NCI-H2227 (cell line): ENCODE results near the gene DCLK2.

Experiments used
- DNase-seq: peaks from one replicate; lab custom pipeline; 2025; ENCODE audit not compliant: unreplicated experiment; lab: John Stamatoyannopoulos, UW

Gene DCLK2

DNA sequence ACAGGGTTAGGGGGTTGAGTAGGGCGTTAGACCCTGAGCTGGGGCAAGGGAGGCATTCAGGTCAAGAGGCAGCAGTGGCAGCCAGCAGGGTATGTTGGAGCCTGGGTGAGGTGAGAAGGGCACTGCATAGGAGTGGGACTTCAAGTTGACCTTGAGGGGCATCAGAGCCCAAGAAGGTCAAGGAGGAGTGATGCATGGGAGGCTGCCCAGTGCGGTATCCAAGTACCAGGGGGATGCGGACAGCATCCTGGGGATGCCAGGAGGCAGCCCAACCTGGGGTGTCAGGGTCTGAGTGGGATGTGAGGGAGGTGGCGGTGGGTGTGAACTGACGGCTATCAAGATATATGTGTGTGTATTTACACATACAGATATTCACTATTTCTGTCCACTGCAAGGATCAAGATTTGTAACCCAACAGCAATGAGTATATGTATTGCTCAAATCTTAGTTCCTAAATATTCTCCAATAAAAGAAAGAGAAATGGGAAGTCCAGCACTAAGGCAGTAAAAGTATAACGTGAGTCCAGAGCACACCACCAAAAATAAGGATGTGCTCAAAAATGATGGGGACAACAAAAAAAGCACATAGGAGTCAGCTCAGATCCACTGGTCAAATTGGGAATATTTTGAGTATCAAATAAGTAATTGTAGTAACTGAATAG lies 9.8 kb upstream of the DCLK2 start:
- no peak for DNase-seq

DNA sequence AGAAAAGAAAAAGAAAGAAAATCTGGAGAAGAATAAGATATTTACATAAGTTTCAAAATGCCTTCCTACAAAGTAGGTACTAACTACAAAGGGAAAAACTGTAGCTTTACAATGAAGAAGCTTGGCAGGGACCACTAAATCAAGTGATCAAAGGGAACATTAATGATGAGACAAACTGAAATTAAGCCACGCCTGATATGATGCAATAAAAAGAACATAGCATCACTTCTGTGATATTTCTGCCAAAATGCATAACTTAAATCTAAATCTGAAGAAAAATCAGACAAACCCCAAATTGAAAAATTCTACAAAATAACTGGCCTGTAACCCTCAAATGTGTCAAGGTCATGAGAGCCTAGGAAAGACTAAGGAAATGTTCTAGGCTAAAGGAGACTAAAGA lies 8.9 kb upstream of the DCLK2 start:
- no peak for DNase-seq

DNA sequence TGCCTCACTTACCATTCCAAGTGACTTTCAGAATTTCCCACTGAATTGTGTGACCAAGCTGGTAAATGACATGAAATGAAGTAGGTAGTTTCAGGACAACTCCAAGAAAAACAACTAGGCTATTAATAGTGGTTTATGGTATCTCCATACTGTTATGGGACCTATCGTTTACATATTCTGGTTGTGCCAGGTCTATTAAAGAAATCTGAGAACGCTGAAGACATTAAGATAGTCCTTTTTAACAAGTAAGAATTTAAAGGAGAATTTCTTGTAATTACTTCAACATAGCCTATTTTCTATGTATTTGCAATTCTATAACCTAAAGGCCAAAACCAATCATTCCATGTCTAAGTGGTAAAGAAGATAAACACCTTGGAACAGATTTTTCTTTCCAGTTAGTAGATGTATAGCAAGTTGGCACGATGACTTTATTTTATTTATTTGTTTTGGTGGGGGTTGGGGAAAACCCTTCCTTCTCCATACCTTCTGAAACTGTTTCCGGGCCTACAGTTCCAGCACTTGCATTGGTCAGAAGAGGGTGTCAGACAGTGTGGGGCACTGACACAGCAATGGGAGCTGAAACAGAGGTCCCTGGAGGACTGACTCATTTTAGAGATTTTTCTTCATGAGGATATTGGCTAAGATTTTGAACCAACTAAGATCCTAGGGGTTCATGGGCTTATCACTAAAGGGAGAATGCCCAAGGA lies 7.6 kb upstream of the DCLK2 start:
- no peak for DNase-seq

DNA sequence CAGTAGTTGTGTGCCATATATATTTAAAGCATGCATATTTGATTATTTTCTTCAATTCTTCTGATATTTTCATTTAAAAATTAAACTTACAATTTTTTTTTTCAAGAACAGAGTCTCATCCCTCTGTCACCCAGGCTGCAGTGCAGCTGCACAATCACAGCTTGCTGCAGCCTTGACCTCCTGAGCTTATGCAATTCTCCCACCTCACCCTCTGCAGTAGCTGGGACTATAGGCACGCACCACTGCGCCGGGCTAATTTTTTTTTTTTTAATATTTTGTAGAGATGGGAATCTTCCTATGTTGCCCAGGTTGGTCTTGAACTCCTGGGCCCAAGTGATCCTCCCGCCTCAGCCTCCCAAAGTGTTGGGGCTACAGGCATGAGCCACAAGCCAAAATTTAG lies 5.8 kb upstream of the DCLK2 start:
- DNase-seq = no peak

DNA sequence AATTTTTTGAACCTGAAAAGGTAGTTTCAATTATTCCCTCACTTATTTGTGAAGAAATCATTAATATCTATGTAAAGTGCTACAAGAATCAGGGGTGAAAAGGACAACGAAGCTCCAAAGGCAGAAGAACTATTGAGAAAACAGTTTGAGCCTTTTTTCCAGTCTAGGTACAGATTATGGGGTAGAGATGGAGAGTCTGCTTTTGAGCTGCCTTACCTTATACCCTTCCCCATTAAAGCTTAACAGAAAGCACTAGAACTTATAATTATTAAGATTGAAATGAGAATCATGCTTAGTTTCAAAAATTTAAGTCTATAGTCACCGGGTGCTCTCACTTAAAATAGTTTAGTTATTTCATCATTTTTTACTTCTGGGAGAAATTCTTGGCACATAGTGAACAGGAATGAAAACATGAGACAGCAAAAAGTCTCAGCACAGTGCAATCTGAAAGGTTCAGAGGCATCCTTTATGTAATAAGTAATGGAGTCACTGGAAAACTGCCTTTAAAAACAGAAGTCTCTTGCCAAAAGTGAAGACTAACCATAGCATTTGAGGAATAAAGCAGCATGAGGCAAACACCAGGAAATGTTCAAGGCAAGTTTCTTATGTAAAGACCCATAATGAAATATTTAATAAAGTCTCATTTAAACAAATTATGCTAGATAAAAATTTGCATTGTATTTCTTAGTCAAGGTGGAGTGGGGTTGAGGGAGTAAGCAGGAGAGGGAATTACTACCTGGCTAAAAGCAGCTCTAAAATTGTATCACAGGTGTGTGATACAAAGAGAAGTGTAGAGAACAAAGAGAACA lies 5.1 kb upstream of the DCLK2 start:
- DNase-seq = no peak

DNA sequence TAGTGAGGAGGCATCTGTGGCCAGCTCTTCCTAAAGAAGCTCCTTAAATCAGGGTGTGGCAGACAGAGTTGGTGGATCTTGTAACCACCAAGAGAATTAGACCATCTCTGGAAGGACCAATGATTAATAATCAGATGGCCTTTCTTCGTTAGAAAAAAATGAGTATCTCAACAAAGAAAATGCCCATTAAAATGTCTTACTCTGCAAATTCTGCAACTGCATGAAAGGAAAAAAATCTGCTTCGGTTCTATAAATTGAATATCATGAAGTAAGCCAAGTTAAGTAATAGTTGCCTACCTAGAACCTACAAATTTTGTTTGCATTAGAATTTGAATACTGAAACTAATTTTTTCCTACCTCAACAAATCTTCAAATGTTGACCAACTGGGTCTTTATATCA lies 4.2 kb upstream of the DCLK2 start:
- DNase-seq = no peak

DNA sequence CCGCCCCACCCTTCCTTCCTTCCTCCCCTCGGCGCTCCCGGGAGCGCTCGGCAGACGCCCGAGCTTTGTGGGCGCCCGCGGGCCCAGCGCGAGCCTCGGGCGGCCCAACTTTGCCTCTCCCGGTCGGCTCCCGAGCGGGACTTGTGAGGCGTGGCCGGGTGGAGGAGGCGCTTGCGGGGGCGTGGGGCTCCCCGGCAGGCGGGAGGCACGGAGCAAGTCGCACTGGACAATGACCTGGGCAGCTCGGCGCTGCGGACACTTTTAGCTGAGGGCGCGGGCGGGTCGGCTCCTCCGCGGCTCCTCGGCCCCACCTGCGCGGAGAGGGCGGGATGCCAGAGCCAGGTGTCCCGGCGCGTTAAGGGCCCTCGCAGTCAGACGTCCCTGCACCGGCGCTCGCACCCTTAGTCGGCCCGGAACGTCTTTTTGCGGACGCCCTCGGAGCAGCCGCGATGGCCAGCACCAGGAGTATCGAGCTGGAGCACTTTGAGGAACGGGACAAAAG lies 385 bp downstream of the DCLK2 start:
- DNase-seq = peak; percentile 56

DNA sequence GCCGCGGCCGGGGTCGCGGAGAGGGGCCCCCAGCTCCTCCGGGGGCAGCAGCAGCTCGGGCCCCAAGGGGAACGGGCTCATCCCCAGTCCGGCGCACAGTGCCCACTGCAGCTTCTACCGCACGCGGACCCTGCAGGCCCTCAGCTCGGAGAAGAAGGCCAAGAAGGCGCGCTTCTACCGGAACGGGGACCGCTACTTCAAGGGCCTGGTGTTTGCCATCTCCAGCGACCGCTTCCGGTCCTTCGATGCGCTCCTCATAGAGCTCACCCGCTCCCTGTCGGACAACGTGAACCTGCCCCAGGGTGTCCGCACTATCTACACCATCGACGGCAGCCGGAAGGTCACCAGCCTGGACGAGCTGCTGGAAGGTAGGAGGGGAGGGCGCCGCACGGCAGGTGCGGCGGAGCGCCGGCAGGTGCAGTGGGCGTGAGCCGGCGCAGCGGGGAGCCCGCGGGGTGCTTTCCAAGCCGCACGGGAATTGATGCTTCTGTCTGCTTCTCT lies 886 bp downstream of the DCLK2 start:
- peak; percentile 40 for DNase-seq

DNA sequence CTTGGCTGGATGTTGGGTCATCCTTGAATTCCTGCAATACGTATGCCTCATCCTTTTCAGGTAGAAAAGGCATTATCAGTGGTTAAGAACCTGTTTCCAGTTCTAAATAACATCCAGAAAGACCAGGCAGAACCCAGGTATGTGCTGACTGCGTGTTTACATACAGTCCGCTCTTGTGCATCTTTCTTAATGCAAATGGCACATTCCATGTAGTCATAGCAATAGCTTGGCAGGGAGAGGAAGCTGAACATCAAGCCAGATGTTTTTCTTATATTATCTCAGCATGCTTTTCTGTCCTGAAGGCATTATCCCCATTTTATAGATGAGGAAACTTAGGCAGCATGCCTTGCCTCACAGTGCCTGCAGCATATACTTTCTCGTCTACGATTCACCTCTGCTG lies 2.1 kb downstream of the DCLK2 start:
- DNase-seq = no peak

DNA sequence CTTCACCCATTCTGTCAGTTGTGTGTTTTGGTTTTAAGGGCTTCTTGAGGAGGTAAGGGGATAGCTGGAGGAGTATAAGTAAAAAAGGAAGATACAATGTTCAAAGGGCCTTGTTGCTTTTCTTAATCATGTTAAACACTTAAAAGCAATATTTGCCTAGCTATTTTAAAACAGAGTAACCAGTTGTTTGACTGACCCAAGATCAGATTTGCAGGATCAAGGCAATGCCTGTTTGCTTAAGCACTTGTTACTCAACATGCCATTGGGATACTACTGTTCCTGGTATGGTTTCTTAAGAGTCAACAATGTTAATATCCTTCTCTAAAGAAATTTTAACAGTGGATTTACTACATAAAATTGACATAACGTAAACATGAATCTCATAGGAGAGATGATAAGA lies 2.6 kb downstream of the DCLK2 start:
- DNase-seq = no peak

DNA sequence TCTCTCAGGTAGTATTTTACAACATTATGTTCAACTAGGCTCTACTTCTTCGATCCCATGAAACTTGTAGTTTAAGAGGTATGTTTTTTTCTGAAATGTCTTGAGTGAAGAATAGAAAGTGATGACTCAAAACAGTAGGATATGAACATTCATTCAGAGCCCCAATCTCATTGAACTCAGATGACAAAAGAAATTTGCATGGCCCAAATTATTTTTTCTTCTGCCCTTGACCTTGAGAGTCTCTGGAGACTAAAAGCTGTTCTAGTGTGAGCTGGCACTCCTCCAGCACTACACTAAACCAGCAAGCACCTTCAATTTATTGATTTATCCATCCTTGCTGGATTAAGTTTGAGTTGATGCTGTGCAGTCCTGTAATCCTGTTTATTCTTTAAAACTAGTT lies 4.0 kb downstream of the DCLK2 start:
- no peak for DNase-seq

DNA sequence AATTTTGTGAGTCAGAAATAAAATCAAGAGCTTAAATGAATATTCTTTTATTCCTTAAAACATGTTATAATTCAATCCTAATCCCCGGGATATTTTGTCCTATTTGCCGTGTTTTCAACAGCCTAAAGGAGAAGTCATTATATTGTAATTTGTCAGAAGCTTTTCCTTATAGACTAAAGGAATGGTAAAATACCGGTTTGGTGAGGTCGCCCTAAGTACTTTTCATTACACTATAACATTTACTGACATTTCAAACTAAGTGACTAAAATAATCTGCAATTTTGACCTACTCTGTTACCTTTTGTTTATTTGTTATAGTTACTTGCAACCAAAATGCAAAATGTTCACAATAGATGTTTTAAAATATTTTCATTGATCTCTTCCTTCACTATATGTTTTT lies 8.8 kb downstream of the DCLK2 start:
- DNase-seq = no peak

DNA sequence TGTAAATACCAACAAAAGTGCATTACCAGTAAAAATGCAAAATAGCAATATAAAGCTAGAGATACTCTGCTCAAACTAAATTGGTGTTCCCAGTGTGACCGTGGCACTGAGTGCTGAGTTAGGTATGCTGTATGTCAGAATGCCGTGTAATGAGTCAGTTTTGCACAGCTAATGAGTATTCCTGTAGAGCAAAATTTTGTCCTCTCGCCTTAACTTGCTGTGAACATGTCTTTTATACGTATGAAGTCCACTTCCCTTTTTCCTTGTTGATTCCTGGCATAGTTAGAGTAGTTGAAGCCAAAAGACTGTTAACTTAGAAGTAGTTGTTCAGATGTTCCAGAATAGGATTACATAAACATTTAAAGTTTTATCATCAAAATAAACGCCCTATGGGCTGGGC lies 11.5 kb downstream of the DCLK2 start:
- DNase-seq = no peak

DNA sequence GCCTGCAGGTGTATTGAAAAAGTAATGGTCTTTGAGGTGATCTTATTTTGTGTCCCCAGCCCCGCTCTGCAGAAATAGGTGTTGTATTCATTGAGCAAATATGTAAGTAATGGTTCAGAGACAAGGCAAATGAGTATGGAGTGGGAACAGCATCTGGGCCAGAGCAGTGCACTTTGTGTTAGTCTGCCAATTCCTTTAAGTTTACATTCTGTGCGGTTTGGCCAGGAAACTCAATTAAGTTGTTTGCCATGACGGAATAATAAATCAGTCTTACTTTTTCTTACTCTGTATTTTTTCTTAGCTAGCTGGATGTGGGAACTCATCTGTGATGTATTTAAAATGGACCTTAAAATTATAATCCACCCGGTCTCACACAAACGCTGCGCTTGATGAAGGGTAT lies 12.6 kb downstream of the DCLK2 start:
- no peak for DNase-seq

DNA sequence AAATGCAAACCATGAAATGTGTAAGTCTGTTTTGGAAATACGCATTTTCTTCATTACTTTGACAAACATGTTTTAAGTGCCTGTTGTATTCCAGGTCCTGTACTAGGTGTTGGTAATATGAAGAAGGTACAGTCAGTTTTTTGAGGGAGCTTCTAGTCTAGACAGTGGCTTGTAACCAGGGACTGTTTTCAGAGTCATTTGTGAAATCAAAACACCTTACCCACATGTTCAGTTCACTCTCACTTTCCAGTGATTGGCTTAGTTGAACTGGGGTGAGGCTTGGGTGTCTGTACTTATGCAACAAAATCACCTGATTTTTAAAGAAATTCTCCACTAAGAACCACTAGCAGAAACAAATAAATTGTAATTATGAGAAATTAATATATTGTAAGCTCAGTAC lies 16.4 kb downstream of the DCLK2 start:
- DNase-seq = no peak

DNA sequence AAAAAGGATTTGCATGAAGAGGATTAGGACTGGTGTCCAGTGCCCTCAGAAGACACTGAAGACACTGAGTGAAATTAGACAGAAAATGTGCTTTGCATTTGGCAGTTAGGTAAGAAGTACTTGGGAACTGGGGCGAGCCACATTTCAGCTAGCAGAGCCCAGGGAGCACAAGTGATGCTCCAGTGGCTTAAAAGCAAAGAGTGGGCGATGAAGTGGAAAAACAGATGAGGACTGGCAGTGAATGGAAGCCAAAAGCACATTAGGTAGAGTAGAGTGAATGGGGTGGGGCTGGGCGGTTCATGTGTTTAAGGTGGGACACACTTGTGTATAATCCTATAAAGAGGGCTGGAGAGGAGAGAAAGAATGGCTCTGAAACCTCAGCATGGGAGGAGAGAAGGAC lies 18.4 kb downstream of the DCLK2 start:
- DNase-seq = no peak

DNA sequence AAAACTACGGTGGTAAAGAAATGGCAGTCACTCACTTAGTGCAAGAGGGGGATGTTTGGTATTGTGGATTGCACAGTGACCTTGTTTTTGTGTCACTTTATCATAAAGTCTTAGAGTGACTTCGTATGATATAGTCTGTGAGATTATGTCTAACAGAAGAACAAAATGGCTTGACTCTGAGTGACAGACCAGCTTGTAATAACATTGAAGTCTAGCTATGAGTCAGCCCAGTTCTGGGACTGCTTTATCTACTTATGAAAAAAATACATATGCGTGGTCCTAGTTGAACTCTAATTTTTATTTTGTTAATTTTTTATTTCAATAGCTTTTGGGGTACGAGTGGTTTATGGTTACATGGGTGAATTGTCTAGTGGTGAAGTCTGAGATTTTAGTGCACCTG lies 20.0 kb downstream of the DCLK2 start:
- no peak for DNase-seq

DNA sequence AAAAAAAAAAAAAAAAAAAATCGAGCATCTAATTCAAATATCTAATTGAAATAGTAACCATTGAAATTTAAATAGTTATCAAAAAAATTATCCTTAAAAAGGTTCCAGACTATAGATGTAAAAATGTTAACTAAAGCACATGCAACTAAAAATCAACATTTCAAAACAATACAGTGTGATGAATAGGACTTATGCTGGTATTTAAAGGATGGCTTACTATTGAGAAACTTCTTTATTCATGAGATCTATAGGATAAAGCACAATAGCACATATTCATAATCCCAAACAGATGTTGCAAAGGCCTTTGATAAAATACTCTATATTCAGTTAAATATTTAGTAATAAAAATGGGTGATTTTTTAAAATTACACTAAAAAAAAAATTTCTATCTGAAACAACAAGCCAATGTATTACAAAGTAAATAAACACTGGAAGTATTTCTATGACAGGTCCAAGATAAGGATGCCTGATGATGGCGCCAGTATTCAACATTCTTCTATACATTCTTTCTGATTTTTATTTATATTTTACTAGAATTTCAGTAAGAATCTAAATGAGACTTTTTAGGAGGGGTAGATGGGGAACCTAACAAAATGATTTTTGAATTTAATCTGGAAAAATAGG lies 26.3 kb downstream of the DCLK2 start:
- DNase-seq = no peak

DNA sequence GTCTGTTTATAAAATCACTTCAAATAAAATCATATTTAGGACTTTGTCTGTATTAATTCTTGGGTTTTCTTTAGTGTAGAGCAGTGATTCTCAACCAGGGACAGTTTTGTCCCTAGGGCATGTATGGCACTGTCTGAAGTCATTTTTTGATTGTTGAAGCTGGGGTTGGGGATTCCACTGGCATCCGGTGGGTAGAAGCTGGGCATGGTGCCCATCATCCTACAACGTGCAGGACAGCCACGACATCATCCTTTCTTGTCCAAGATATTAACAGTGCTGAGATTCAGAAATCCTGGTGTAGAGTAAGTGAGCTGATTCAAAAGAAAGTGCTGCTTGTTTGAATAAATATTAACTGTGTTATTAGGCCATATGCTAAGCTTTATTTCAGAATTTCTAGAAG lies 28.6 kb downstream of the DCLK2 start:
- no peak for DNase-seq

DNA sequence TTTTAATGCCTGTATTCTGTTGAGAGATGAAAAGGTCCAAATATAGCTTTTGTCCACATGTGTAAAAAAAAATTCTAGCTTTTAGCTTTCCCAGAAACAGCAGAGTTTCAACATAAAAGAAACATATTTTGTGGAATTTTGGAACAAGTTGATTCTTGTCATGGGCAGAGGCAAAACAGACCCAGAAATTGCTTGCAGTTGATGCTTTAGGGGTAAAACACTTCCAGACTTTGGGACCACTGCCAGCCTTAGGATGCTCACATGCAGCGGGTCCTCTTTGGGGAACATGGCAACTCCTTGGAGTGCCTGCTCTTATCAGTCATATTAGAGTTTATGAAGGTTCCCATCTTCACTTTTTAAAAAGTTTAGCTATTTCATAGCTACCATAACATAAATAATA lies 30.4 kb downstream of the DCLK2 start:
- DNase-seq = no peak

DNA sequence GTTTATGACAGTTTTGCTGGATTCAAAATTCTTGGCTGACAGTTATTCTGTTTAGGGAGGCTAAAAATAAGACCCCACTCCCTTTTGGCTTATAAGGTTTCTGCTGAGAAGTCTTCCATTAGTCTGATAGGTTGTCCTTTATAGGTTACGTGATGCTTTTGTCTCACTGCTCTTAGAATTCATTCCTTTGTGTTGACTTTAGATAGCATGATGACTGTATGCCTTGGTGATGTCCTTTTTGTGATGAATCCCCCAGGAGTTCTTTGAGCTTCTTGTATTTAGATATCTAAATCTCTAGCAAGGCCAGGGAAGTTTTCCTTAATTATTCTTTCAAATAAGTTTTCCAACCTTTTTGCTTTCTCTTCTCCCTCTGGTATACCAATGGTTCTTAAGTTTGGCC lies 36.4 kb downstream of the DCLK2 start:
- no peak for DNase-seq
